Measurements from ENCODE around the gene DNM2.

GRCh38 chr19:10809651-10810285 lies 91.9 kb downstream of the DNM2 start:
- TF ChIP-seq CTCF (IDR thresholded peaks at IDR 0.05; ENCODE audit: low read length), result no peak
- TF ChIP-seq EZH2phosphoT487 (IDR thresholded peaks at IDR 0.05; ENCODE audit: low read length), result no peak
